ENCODE results near the gene DHRSX. TPM values are rescaled to one million over a fixed set of nuclear protein-coding genes. Genes with fewer than 3 reads are reported as not detected.

DHRSX gene
- total and polyA plus RNA-seq, 3 donors from 2014 or later: 15.3 to 31.3 (median 29.2) TPM

- Histone ChIP-seq H3K36me3 (ENCODE audit: low read depth, missing control alignments) (no peaks in the 10 kb centered on the region), H3K9me3 (no peaks in the 10 kb centered on the region), H3K4me1 (no peaks in the 10 kb centered on the region), H3K27ac (no peak overlapping the region), H3K4me3 (no peak overlapping the region), H3K27me3 (no peaks in the 10 kb centered on the region)
- TF ChIP-seq CTCF (IDR thresholded peaks at IDR 0.05) (no peak), POLR2A (IDR thresholded peaks at IDR 0.05) (no peak)
- intact Hi-C loops (cut with DNase I; ENCODE audit: low total_unique reads): no loop called here
- 80 to 83% methylated on average over 7 of the region's 7 CpGs for WGBS, 2 donors
- DNase-seq: no peak
Measured at GRCh38 chrX:2346158-2346557, 154.6 kb downstream of the DHRSX start.

GRCh38 chrX:2345562-2345961 lies 155.2 kb downstream of the DHRSX start:
- H3K4me3 ChIP-seq: no peak overlapping the region
- 98 to 100% methylated on average over 4 of the region's 4 CpGs for WGBS, 2 donors

GRCh38 chrX:2343413-2343812 lies 157.4 kb downstream of the DHRSX start:
- Histone ChIP-seq H3K4me1 (no peaks in the 10 kb centered on the region), H3K9me3 (no peaks in the 10 kb centered on the region), H3K36me3 (ENCODE audit: low read depth, missing control alignments) (no peaks in the 10 kb centered on the region), H3K27me3 (no peaks in the 10 kb centered on the region), H3K27ac (no peak overlapping the region), H3K4me3 (no peak overlapping the region)
- intact Hi-C loops (cut with DNase I; ENCODE audit: low total_unique reads): no loop called here
- WGBS, 2 donors: 95 to 99% methylated on average over 4 of the region's 4 CpGs
- no peak for TF ChIP-seq CTCF (IDR thresholded peaks at IDR 0.05)
- TF ChIP-seq POLR2A (IDR thresholded peaks at IDR 0.05): no peak
- no peak for DNase-seq

More at GRCh38 chrX:2345562-2345961, 155.2 kb downstream of the DHRSX start:
- no peaks in the 10 kb centered on the region for H3K36me3 ChIP-seq (ENCODE audit: low read depth, missing control alignments)
- H3K27me3 ChIP-seq: no peaks in the 10 kb centered on the region
- H3K9me3 ChIP-seq: no peaks in the 10 kb centered on the region
- no peak overlapping the region for H3K27ac ChIP-seq
- intact Hi-C loops (cut with DNase I; ENCODE audit: low total_unique reads): no loop called here
- TF ChIP-seq POLR2A (IDR thresholded peaks at IDR 0.05): no peak
- no peak for TF ChIP-seq CTCF (IDR thresholded peaks at IDR 0.05)
- DNase-seq: no peak
- H3K4me1 ChIP-seq: no peaks in the 10 kb centered on the region

- 80 to 83% methylated on average over 7 of the region's 7 CpGs for WGBS, 2 donors
- intact Hi-C loops (cut with DNase I; ENCODE audit: low total_unique reads): no loop called here
- no peak for TF ChIP-seq POLR2A (IDR thresholded peaks at IDR 0.05)
- TF ChIP-seq CTCF (IDR thresholded peaks at IDR 0.05): no peak
Measured at GRCh38 chrX:2342874-2343273, 157.9 kb downstream of the DHRSX start.

DNA sequence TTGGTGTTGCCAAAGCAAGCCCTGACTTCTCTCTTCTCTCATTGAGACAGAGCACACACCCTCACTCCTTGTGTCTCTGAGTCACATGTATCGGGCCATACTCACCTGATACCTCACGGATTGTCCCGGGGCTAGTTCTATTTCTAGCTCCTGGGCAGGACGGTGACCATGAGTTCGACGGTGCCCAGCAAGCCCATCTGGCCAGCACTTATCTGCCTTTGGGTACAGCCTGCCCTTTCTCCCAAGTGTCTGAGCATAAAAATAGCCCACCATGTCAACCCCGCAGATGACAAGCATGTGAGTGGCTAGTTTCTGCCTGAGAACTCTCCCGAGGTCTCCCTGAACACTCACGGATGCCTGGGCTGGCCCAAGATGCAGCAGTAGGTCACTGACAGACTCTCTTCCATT lies 158.5 kb downstream of the DHRSX start:
- Histone ChIP-seq H3K9me3 (no peaks in the 10 kb centered on the region), H3K27ac (no peak overlapping the region), H3K36me3 (ENCODE audit: low read depth, missing control alignments) (no peaks in the 10 kb centered on the region), H3K27me3 (no peaks in the 10 kb centered on the region), H3K4me1 (no peaks in the 10 kb centered on the region), H3K4me3 (no peak overlapping the region)
- DNase-seq: no peak
- intact Hi-C loops (cut with DNase I; ENCODE audit: low total_unique reads): no loop called here
- WGBS, 2 donors: 64 to 83% methylated on average over 9 of the region's 9 CpGs
- TF ChIP-seq POLR2A (IDR thresholded peaks at IDR 0.05): no peak
- TF ChIP-seq CTCF (IDR thresholded peaks at IDR 0.05): no peak

More at GRCh38 chrX:2342874-2343273, 157.9 kb downstream of the DHRSX start:
- H3K27ac ChIP-seq: no peak overlapping the region
- DNase-seq: no peak
- H3K4me1 ChIP-seq: no peaks in the 10 kb centered on the region
- no peaks in the 10 kb centered on the region for H3K36me3 ChIP-seq (ENCODE audit: low read depth, missing control alignments)
- no peaks in the 10 kb centered on the region for H3K27me3 ChIP-seq
- no peak overlapping the region for H3K4me3 ChIP-seq
- no peaks in the 10 kb centered on the region for H3K9me3 ChIP-seq

All from testis (tissue), 3 donors.